HG03575 (cell line): ENCODE data around the gene TNNC1.

Source experiments
- ATAC-seq: cut with Tn5 transposase; IDR thresholded peaks from one replicate; pipeline ENCODE4 v1.9.1; 2021; ENCODE audit not compliant: unreplicated experiment, insufficient number of reproducible peaks, low FRiP score; ENCODE audit errors: extremely low read depth

Gene TNNC1

GRCh38 chr3:52406791-52407510 is 46.9 kb downstream of the TNNC1 start:
- no peak for ATAC-seq

- ATAC-seq: no peak
Observed at GRCh38 chr3:52406231-52406661, 47.6 kb downstream of the TNNC1 start.

GRCh38 chr3:52405601-52406110 is 48.2 kb downstream of the TNNC1 start:
- no peak for ATAC-seq

GRCh38 chr3:52405066-52405465 is 48.8 kb downstream of the TNNC1 start:
- ATAC-seq: no peak

- no peak for ATAC-seq
Observed at GRCh38 chr3:52404391-52404790, 49.5 kb downstream of the TNNC1 start.

GRCh38 chr3:52403955-52404354 is 49.9 kb downstream of the TNNC1 start:
- no peak for ATAC-seq

GRCh38 chr3:52403271-52403841 is 50.5 kb downstream of the TNNC1 start:
- no peak for ATAC-seq

GRCh38 chr3:52402706-52403270 is 51.1 kb downstream of the TNNC1 start:
- ATAC-seq: no peak

- ATAC-seq: no peak
Observed at GRCh38 chr3:52402101-52402521, 51.7 kb downstream of the TNNC1 start.

GRCh38 chr3:52401551-52401950 is 52.3 kb downstream of the TNNC1 start:
- no peak for ATAC-seq
